DMS79 (cell line): ENCODE measurements around the gene CDH13.

ENCODE experiments used
- DNase-seq: peaks from one replicate; lab custom pipeline; 2025; lab: John Stamatoyannopoulos, UW

CDH13 gene

DNA sequence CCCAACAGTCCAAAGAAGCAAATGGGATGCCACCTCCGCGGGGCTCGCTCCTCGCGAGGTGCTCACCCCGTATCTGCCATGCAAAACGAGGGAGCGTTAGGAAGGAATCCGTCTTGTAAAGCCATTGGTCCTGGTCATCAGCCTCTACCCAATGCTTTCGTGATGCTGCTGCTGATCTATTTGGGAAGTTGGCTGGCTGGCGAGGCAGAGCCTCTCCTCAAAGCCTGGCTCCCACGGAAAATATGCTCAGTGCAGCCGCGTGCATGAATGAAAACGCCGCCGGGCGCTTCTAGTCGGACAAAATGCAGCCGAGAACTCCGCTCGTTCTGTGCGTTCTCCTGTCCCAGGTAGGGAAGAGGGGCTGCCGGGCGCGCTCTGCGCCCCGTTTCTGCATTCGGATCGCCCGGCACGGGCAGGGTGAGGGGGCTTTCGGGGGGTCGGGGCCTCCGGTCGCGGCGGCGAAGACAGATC, at the start of gene CDH13:
TSS of gene CDH13 (plus strand) at position 179 of the 471 bp plus-strand sequence.
- no peak for DNase-seq

DNA sequence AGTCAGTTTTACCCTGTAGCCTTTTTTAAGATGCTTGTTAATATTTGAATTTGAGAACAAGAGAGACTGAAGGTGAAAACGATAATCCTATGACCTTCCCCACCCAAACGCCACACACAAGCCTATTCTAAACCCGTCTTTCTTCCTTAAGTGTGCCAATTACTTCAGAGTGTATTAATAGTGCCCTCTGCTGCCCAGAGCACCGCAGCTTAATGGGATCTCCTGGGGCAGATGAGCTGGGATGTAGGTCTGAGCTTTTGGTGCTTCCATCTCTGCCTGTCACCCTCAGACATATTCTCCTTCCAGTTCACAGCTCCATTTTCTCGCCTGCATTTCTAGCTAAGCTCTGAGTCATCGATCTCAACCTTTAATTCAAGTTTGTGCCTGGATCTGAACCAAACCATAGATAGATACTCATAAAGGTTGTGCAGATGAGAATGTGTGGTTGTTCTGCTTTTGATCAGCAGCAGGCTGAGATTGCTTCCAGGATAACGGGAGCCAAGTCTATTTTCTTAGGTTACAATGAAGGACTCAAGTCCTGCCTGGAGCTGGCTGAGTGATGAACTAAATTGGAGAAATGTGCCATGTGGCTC, 46.4 kb upstream of the CDH13 start:
- DNase-seq: no peak

DNA sequence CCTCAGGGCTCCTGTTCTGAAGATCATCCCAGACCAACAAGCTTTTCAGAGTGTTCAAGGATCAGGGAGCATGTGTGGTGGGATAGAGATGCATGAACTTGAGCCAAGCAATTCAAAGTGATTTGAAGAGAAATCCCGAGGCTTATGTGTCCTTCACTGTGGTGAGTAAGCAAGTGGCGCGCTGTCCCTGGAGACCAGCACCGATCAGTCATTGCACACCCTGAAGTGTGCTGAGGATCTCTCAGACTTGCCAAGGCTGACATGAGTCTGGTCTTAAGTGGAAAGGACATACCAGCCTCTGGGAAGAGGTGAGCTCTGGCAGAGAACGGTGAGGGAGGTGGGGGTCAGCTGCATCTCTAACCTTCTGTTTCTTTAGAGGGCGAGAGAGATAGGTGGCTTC, 43.8 kb upstream of the CDH13 start:
- no peak for DNase-seq

DNA sequence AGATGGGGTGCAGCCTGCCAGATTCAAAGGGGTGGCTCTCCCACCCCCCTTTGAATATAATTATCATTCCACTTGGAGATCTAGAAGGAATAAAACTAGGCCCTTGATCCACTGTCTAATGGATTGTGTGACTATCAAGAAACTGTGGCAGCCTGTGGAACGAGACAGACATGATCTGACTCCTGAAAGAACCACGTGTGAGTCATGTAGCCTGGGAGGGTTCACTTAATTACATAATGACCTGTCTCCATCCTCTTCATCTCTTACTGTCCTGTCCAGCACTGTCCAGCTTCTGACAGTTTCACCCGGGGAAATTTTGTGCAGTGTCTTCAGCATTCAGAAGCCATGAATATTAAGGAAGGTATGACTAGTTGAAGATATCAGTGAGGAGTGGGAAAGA, 43.3 kb upstream of the CDH13 start:
- DNase-seq: no peak

DNA sequence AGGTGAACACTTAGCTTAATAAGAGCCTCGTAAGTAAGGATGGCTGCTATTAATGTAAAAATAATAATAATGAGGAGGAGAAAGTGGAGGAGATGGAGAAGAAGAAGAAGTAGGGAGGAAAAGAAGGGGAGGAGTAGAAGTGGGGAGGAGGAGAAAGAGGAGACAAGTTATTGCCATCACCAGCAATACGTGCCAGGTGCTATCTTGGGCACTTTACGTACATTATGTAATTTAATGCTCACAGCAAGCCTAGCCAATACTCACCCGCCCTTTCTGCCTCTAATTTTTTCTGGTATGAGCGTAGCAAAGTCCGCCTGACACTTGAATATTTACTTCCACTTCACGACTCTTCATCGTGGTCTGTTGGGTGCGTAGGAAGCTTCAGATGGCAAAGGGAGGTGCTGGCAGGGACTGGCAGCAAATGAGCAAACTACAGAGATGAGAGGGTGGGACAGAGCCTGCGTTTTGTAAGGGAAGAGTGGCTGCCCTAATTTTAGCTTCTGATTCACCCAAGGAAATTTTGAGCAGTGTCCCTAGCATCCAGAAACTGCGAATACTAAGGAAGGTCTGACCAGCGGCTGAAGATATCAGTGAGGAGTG, 42.1 kb upstream of the CDH13 start:
- DNase-seq: no peak

DNA sequence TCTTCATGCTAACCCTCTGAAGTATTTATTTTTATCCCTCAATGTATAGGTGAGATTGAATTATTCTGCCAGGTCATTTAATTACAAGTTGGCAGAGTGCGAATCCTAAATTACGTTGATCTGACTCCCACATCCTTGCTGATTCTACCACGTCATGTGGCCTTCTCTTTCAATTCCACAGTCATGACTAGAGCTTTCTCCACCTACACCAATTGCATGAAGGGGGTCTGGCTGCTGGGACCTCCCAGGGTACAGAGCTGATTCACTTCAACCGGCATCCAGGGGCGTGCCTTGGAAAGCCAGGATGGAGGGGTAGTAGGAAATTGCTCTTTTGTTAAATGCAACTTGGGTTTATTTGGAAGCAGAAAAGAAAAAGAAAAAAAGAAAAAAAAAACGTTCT, 41.1 kb upstream of the CDH13 start:
- no peak for DNase-seq

DNA sequence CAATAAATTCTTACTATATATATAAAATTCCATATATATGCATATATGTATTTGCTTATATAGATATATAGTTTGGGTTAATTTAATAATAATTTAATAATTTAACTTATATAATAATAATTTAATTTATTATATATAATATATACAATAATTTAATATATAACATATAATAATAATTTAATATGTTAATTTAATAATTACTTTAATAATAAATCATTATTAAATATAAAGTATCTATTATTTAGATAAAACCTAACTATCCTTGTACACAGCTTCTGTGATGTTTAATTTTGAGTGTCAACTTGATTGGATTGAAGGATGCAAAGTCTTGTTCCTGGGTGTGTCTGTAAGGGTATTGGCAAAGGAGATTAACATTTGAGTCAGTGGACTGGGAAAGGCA, 40.6 kb upstream of the CDH13 start:
- DNase-seq: no peak

DNA sequence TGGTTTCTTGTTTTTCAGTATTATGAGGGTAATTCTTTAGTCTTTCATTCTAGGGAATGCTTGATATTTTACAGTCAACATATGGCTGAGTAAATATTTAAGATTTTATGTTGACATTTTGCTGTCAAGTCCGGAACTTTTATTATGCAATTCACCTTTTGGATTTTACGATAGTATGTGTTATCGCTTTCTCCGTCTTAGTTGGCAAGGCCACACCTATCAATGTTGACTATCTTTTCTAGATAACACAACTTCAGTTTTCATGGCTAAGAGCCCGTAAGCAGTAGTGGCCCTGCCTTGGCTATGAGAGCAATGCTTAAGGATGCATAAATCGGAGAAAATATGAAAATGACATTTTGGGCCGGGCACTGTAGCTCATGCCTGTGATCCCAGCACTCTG, 39.5 kb upstream of the CDH13 start:
- no peak for DNase-seq

DNA sequence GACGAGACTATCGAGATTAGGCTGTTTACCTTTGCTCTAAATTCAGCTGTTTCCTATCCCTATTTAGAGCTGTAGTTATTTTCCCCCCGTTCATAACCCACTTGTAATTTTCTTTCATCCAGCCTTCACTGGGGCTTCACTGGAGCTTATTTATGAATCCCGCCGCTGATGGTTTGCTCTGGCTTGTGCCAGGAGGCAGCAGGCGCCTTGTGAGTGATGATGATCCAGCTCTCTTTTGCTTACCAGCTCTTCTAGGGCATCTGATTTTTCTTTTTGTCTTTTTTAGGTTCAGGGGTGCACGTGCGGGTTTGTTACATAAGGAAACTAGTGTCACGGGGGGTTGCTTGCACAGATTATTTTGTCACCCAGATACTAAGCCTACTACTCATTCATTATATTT, 37.4 kb upstream of the CDH13 start:
- no peak for DNase-seq

DNA sequence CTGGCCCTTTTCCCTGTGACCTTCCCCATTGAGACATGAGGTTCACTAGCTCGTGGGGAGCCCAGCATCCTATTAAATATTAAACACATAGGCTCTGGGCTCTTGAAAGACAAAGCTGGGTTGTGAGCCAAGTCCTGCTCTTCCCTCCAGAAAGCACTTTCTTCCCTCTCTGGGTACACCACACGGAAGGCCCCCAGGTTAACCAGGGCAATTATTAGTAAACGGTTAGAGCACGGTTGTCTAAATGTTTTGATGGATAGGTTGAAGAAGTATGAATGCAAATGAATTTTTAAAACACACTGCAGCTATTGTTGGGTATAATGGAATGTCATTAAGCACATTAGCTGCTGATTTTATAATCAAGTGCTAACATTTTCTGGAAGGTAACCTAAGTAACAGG, 32.7 kb upstream of the CDH13 start:
- DNase-seq: no peak

DNA sequence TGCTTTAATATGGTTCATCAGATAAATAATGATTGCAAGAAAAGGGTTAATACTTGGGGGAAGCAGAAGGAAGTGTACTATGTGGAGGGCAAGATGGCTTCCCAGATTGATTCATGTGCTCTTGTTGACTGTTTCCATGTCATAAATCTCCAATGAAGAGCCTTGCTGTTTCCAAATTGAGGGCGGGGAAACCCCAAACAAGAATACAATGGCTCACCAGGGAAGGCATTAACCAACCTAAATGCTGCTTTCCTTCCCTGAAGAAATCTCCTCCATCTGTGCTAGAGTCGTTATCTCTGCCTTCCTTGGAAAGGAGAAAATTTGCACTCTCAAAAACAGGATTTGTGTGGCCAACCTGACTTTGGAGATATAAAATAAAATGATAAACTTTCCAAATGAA, 28.0 kb upstream of the CDH13 start:
- DNase-seq: no peak

DNA sequence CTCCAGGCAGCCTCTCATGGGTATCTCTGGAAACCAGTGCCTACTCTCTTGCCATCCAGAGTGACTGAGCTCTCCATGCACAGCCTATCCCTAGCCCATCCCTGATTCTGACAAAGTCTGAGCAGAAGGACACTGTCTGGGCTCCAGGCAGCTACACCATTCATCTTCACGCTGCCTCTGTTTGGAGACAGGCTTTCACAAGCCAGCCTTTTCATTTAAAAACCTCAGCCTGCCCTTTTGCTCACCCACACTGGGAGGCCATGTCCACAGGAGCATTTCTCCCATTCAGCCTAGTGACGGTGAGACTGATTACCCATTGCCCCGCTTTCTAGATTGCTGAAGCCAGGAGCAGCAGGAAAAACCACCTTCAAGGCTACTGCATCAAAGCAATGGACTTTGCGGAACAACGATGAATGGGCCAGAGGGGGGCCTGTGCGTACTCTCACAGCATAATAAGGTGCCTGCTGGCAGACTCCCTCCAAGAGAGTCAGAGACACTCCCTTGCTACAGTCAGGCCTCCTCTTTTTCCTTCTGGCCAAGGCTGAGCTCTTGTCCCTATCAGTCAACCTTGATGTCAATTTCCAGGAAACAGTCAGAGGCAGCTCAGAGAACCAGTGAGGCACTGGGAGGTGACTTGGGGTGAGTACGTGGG, 24.7 kb upstream of the CDH13 start:
- no peak for DNase-seq

DNA sequence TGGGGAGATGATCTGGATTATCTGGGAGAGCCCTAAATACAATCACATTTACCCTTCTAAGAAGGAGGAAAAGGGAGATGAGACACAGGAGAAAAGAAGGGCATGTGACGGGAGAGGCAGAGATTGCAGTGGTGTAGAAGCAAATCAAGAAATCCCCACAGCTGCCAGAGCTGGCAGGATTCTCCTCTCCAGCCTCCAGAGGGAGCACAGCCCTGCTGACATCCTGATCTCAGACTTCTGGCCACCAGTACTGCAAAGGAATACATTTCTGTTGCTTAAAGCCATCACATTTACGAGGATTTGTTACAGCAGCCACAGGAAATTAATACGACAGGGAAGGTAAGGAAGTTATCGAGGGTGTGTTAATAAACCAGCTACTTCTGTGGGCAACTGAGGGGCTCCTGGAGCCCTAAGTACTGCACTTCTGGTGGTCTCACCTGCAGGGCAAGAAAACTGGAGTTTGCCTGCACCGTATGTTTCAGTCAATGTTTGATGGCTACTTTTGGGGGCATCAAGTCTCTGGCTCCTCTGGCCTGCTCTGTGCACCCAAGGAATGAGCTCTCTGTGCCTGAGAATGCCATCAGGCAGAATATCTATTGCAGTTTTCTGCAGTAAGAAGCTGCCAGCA, 22.9 kb upstream of the CDH13 start:
- DNase-seq: no peak

DNA sequence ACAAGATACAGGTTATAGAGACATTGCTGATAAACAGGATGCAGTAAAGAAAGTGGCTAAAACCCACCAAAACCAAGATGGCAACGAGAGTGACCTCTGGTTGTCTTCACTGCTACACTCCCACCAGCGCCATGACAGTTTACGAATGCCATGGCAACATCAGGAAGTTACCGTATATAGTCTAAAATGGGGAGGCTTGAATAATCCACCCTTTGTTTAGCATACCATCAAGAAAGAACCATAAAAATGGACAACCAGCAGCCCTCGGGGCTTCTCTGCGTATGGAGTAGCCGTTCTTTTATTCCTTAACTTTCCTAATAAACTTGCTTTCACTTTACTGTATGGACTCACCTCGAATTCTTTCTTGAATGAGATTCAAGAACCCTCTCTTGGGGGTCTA, 21.7 kb upstream of the CDH13 start:
- no peak for DNase-seq

DNA sequence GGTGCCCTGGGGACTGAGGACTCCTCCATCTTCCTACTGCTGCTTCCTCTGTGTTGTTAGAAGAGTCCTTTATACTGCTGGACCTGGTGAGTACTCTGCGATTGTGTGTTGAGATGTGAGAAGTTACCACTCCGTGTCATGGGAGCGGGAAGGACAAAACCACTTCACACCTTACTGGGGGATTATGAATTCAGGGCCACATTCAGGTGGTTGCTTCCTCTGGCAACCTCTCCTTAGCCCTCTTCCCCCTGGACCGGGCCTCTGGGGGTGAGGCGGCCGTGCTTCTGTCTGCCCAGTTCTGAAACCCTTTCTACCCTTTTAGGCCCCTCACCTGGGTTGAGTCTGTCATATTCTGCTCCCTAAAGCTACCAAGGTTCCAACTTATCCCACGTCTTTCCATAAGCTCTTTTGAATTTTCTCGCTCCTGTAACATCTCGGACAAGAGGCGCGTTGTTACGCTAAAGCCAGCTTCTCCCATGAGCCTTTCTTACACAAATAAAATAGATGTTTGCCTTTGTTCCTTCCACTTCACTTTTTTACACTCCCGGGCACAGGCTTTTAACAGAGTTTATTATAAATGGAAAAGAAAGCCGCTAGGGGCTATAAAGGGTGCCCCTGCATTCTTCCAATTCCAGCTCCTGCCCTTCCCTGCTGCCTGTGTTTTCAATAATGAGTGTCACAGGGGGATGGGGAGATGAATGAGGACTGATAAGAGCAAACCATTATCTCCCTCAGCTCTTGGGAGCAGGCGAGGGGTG, 20.7 kb upstream of the CDH13 start:
- DNase-seq: no peak

DNA sequence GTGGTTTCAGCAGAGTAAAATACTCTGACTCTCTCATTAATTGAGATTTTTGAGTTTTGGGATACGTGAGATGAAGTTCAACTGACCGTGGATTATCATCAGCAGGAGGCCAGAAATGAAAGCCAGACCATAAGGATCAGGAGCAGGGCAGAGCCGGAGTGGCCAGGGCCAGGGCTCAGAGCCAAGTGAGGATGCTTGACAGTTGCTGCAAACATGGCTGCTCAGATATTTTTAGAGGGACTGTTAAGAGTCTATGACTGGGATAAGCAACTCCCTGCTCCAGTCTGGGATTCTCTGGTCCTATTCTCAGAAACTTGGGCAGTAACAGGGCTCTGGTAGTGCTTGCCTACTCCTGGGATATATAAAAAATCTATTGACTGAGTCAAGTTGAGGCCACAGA, 17.6 kb upstream of the CDH13 start:
- no peak for DNase-seq

DNA sequence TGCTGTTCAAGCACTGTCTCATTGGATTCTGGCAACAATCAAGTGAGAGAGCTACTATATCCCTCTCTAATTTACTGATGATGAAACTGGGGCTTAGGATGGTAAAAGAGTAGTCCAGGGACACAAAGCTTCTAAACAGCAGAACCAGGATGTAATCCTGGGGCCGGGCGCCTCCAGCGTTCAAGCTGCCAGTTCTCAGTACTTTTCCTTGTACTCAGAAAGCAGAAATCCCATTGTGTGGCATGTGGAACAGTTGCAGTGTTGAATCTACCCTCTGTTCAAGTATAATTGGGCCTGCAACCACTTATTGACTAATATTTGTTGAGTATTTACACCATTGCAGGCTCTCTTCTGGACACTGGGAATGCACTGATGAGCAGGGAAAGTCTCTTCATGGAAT, 14.5 kb upstream of the CDH13 start:
- no peak for DNase-seq

DNA sequence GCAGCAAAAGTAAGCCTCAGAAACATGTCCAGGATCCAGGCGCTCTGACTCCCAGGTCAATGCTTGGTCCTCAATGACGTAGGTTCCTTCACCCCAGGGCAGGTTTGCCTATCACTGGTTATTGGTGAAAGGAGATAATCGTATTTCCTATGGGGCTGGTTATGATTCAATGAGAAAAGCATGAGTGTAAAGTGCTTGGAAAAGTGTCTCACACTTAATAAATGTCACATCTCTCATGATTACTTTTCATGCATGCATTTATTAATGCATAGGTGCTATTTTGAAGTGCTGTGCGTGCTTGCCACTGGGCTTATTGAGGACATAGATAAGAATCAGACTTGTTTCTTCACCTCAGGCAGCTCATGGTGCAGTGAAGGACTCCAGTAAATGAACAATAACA, 10.4 kb upstream of the CDH13 start:
- DNase-seq: no peak

DNA sequence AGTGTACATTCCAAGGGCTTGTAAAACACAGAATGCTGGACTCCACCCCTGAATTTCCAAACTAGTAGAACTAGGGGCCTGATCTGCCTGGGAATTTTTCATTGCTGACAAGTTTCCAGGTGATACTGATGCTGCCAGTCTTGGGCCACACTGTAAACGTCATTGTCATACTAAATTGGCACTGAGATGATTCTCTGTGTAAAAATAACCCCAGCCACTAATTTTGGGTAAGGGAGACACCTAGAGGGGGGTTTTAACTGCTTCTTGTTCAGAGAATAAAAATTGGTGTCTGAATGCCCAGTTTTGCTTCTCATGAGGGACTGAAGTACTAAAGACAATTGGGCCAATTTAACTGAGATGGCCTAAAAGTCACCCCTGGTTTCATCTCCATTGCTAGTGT, 5.0 kb upstream of the CDH13 start:
- no peak for DNase-seq

DNA sequence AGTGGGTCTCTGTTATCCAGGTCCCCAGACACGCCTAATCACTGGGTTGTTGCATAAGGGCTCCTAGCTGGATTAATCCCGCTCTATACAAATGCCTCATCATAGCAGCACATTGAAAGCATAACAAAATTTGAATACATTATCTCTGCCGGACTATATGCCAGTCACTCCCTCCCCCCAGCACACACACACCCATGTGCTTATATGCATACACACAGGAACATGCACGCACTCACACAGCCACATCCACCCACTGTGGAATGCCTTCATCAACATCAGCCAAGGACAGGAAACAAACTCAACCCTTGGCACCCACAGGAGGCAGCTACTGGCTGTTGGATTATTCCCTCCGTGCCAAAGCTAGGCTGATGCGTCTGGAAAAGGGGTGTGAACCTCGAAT, 3.5 kb upstream of the CDH13 start:
- no peak for DNase-seq

DNA sequence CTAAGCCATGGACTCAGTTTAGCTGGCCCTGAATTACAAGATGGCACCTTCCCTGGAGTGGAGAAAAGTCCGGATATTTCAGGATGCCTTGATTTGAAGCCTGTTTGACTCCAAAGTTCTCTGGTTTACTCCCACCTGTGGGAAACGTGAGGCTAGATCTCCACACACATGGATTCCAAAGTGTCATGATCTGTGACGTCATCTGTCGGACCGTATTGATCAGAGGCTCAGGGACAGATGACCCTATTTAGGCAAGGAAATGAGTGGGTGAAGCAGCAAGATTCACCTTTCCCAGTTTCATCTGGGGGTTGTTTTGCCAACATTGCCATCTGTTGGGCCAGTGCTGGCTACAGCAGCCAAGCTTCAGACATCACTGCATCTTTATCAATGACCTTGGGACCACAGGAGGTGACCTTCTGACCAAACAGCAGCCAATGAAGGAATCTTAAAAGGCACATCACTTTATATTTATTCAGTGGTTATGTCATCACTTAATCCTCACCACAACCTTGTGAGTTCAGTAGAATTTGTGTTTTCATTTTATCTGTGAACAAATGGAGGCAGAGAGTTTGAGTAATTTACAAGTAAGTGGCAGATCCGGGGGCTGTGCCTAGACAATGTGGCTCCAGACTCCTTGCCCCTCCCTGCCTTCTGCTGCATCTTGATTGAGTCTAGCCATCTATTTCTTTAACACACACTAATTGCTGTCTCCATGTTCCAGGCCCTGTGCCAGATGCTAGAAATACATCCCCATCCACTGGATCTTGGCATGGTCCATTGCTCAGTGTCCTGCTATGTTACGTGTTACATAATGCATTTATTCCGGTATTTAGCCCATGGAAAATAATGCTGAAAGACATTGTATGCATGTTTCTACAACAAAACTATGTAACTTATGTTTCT, 1.5 kb upstream of the CDH13 start:
- no peak for DNase-seq

DNA sequence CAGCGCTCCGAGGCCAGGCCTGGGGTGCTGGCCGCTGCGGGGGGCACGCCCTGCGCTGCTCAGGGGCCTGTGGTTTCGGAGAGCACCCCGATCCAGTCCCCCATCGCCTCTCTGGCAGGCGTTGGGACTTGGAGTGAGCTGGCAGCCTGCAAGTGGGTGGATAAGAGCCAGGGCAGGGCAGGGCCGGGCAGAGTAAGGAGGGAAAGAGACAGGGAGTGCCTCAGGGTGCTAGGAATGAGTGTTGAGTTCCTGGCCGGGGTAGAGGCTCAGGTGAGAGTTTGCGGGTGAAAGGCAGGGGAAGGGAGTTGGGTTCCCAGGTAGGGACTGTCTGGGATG, 1.3 kb downstream of the CDH13 start:
- DNase-seq: no peak
